Epithelial cell of esophagus (primary cell): Measurements from ENCODE around the gene SF1.

Source experiments
- DNase-seq: peaks from one replicate; pipeline ENCODE4 v3.0.0; 2010; ENCODE audit warnings: low read depth
- H3K4me3 ChIP-seq: 2 replicates; pipeline ENCODE4 v1.5.1; 2011; ENCODE audit warnings: mild to moderate bottlenecking, low read length, control low read depth
- TF ChIP-seq, protein P1 (sequence below): IDR thresholded peaks from 2 replicates; pipeline ENCODE4 v1.5.1; 2011; ENCODE audit warnings: low read depth, mild to moderate bottlenecking, low read length, control low read depth, inconsistent platforms; ENCODE audit not compliant: insufficient read depth; ENCODE audit errors: missing control alignments

SF1 gene

DNA sequence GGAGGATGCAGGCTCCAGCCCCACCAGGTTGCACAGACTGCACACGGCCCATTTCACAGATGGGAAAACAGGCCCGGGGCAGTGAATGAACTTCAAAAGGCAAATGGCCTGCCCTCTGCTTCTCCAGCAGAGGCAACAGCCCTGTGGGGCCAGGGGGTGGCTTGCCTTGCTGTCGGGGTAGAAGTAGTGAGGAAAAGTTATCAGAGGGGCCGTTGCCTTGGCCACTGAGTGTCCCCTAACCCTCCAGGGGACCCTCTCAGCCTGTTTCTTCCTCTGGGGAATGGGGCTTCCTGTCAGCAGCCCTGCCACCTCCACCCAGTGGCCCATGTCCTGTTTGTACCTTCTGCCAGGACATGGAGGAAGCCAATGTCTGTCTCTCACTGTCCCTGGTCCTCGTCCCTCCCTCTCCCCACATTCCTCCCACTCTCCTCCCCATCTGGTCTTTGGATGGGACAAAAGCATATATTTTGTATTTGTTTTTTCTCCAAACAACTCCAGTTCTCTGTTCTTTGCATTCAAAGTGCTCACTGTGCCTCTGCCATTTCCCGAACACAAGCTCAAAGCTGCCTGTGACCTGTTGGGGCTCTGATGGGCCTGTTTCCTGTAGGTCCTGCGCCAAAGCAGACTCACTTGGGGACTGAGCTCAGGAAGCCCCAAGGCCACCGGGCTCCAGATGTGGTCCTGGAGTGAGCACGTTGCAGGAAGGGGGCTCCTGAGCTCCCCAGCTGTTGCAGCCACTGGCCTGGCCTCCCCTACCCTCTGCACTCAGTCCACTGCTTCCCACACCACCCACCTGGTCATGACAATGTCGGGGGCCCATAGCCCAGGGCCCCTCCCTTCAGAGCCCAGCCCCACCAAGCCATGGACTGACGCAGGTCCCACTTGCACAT is 15.2 kb upstream of the SF1 start:
- no peak overlapping the region for H3K4me3 ChIP-seq
- TF ChIP-seq, protein P1, sequence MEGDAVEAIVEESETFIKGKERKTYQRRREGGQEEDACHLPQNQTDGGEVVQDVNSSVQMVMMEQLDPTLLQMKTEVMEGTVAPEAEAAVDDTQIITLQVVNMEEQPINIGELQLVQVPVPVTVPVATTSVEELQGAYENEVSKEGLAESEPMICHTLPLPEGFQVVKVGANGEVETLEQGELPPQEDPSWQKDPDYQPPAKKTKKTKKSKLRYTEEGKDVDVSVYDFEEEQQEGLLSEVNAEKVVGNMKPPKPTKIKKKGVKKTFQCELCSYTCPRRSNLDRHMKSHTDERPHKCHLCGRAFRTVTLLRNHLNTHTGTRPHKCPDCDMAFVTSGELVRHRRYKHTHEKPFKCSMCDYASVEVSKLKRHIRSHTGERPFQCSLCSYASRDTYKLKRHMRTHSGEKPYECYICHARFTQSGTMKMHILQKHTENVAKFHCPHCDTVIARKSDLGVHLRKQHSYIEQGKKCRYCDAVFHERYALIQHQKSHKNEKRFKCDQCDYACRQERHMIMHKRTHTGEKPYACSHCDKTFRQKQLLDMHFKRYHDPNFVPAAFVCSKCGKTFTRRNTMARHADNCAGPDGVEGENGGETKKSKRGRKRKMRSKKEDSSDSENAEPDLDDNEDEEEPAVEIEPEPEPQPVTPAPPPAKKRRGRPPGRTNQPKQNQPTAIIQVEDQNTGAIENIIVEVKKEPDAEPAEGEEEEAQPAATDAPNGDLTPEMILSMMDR = no peak
- no peak for DNase-seq

DNA sequence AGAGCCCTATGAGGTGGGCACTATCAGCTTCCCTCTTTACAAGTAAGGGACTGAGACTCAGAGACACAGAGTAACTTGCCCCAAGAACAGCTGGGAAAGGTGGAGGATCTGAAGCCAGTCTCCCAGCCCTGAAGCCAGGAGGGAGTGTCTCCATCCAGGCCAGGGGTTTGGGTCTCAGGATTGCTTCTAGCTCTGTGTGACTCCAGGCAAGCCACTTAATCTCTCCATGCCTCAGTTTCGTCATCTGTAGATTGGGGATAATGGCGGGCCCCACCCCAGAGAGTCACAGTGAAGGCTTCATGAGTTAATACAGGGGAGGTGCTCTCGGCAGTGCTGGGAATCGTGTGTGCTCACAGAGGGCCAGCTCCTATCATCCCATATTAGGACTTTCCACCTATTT is 14.1 kb upstream of the SF1 start:
- H3K4me3 ChIP-seq = no peak overlapping the region
- TF ChIP-seq, protein P1 = no peak
- DNase-seq = no peak

DNA sequence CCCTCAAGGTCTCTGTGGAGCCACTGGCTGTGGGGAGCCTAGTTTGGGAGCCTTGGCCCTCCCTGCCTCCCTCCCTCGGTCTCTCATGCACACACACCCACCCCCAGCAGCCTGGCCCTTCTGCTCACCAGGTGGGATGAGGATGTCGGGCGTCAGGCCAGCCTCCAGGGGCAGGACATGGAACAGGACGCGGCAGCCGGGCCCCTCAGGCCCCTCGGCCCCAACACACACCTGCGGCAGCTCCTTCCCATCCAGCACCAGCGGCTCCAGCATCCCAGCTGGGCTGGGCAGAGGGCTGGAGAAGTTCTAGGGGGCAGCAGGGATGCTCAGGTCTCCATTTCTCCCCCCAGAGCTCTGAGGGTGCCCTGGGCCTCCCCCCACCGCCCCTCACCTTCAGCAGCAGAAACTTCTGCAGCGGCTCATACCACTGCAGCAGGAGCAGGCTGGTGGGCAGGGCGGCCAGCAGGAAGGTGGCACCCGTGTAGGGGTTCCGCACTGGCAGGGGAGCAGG is 13.5 kb upstream of the SF1 start:
- H3K4me3 ChIP-seq = no peak overlapping the region
- TF ChIP-seq, protein P1 = no peak

DNA sequence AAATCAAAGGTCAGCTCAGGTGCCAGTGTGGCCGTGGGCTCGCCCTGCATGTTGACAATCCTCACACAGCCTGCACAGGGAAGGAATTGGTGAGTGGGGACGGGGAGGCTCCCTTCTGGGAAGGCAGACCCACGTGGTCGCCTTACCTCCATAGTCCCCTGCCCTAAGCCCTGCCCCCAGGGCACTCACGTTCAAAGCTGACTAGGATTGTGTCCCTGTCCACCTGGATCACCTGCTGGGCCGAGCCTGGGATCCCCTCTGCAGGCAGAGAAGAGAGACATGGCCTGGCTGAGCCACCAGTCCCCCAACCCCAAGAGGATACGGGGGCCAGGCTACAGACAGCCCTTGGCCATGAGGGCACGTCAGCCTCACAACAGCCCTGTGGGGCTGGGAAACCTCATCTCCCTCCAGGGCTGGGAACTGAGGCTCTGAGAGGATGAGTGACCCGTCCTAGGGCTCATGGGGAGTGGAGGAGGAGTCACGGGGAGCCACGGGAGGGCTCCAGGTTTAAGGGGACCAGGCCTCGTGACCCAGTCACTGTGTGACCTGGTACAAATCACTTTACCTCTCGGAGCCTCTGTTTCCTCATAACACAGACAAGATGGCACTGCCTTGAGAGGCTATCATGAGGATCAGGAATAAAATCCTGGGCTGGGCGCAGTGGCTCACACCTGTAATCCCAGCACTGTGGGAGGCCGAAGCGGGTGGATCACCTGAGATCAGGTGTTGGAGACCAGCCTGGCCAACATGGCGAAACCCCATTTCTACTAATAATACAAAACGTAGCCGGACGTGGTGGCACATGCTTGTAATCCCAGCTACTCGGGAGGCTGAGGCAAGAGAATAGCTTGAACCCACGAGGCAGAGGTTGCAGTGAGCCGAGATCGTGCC is 12.1 kb upstream of the SF1 start:
- DNase-seq = no peak
- TF ChIP-seq, protein P1 = no peak
- no peak overlapping the region for H3K4me3 ChIP-seq

More for the DNA sequence above, 13.5 kb upstream of the SF1 start:
- DNase-seq = no peak

DNA sequence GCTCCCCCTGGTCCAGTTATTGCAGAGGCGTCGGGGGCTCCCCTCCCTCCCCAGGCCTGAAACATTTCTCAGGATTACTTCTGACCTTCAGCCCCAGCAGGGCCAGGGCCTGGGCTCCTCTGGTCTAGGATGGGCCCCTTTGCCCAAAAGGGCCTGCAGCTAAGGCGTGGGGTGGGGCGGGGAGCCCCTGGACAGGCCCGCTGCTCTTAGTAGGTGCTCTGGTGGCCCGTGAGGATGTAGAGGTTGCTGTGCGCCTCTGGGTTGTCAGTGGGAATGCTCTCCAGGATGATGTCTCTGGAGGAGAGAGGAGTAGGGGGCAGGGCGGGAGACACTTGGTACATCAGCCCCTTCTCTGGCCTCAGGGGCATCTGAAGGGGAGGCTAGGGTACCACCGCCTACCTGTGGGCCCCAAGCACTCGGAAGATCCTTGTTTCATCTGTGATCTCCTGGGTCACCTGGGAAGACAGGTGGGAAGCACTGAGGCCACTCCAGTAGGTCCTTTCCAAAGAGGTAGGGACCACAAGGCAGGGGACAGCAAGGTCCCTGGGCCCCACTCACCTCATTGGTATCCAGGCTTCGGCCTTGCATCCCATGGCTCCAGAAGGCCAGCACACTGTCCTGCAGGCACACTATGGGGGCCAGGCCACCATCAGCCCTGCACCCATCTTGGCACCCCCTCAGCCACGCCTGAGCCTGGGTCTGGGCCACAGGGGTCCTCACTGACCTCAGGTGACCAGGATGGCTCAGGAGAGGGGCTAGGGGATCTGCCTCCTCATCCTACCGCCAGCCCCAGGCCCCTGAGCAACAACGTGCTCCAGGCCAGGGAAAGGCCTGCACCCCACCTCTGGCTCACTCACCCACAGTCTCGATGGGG is 11.2 kb upstream of the SF1 start:
- TF ChIP-seq, protein P1 = no peak

More for the DNA sequence above, 11.2 kb upstream of the SF1 start:
- no peak overlapping the region for H3K4me3 ChIP-seq
- no peak for DNase-seq
